ENCODE measurements around the gene ZNF480.
"Not testable (repeated sequence)": the region's sequence is repeated elsewhere in the genome, so short reads cannot be mapped to it uniquely, and the experiment has no call there.

ZNF480 gene

GRCh38 chr19:52258426-52258825, 38.5 kb upstream of the ZNF480 start:
- Histone ChIP-seq H3K27me3 (ENCODE audit: insufficient read depth, poor library complexity, severe bottlenecking) (no peaks in the 10 kb centered on the region), H3K4me3 (replicated peaks; ENCODE audit: insufficient read depth, low read length) (no peak overlapping the region), H3K27ac (replicated peaks) (no peak overlapping the region)
- DNase-seq (ENCODE audit: low read depth in 1 of 2, low spot score in 1 of 2): no peak
- TF ChIP-seq POLR2AphosphoS5 (IDR thresholded peaks at IDR 0.05; ENCODE audit: low read depth): no peak
- no peak for TF ChIP-seq CTCF (IDR thresholded peaks at IDR 0.05; ENCODE audit: insufficient read depth, low read length)
- no peak for TF ChIP-seq REST (IDR thresholded peaks at IDR 0.05; ENCODE audit: insufficient replicate concordance, low read depth)

- not testable (repeated sequence) for DNase-seq (ENCODE audit: low read depth in 1 of 2, low spot score in 1 of 2); H3K27ac ChIP-seq (replicated peaks); H3K27me3 ChIP-seq (ENCODE audit: insufficient read depth, poor library complexity, severe bottlenecking); H3K4me3 ChIP-seq (replicated peaks; ENCODE audit: insufficient read depth, low read length)
Measured at GRCh38 chr19:52265556-52265955, 31.4 kb upstream of the ZNF480 start.

GRCh38 chr19:52269338-52270261, 27.4 kb upstream of the ZNF480 start, which contains the start of gene ZNF766:
Gene ZNF766, plus strand, starts transcription at chr19:52269587. Its CDS starts 27 bp downstream, at chr19:52269614.
- Histone ChIP-seq H3K27me3 (ENCODE audit: insufficient read depth, poor library complexity, severe bottlenecking) (no peaks in the 10 kb centered on the region), H3K4me3 (replicated peaks; ENCODE audit: insufficient read depth, low read length) (peak within 1 kb of the TSS; percentile 79), H3K27ac (replicated peaks) (peak within 1 kb of the TSS; percentile 97)
- TF ChIP-seq CTCF (IDR thresholded peaks at IDR 0.05; ENCODE audit: insufficient read depth, low read length): no peak
- TF ChIP-seq POLR2AphosphoS5 (IDR thresholded peaks at IDR 0.05; ENCODE audit: low read depth): peak; percentile 73
- TF ChIP-seq GABPA (IDR thresholded peaks at IDR 0.05; ENCODE audit: low read depth): peak; percentile 41; the same call in 1 of the 2 replicates
- TF ChIP-seq SPI1 (IDR thresholded peaks at IDR 0.05; ENCODE audit: borderline replicate concordance, low read depth): peak; percentile 92
- TF ChIP-seq REST (IDR thresholded peaks at IDR 0.05; ENCODE audit: insufficient replicate concordance, low read depth): peak; percentile 73
- peak; percentile 92 to 98 for DNase-seq (ENCODE audit: low read depth in 1 of 2, low spot score in 1 of 2)

GRCh38 chr19:52270266-52270885, 26.6 kb upstream of the ZNF480 start:
- peak overlapping the region; percentile 79 for H3K4me3 ChIP-seq (replicated peaks; ENCODE audit: insufficient read depth, low read length)
- peak; percentile 24 to 29 for DNase-seq (ENCODE audit: low read depth in 1 of 2, low spot score in 1 of 2)
- TF ChIP-seq REST (IDR thresholded peaks at IDR 0.05; ENCODE audit: insufficient replicate concordance, low read depth): no peak
- TF ChIP-seq CTCF (IDR thresholded peaks at IDR 0.05; ENCODE audit: insufficient read depth, low read length): no peak
- no peak for TF ChIP-seq GABPA (IDR thresholded peaks at IDR 0.05; ENCODE audit: low read depth)
- no peak for TF ChIP-seq SPI1 (IDR thresholded peaks at IDR 0.05; ENCODE audit: borderline replicate concordance, low read depth)
- no peak for TF ChIP-seq POLR2AphosphoS5 (IDR thresholded peaks at IDR 0.05; ENCODE audit: low read depth)

More at GRCh38 chr19:52270266-52270885, 26.6 kb upstream of the ZNF480 start:
- H3K27me3 ChIP-seq (ENCODE audit: insufficient read depth, poor library complexity, severe bottlenecking): no peaks in the 10 kb centered on the region
- peak overlapping the region; percentile 97 for H3K27ac ChIP-seq (replicated peaks)
